Breast epithelium (tissue), 3 donors: Measurements from ENCODE around the gene TEX2.

ENCODE experiments used
- CTCF ChIP-seq, 3 donors: fragments of 450-650 bp; IDR thresholded peaks; one replicate each; pipeline ENCODE4 v1.5.1; 2016 to 2017; ENCODE audit warnings: antibody characterized with exemption in 3 of 3, mild to moderate bottlenecking in 3 of 3, moderate library complexity in 3 of 3
- POLR2A ChIP-seq: fragments of 450-650 bp; IDR thresholded peaks from one replicate; pipeline ENCODE4 v1.6.1; 2016; ENCODE audit warnings: antibody characterized with exemption, mild to moderate bottlenecking, moderate library complexity
- POLR2AphosphoS5 ChIP-seq, 3 donors: sonication (generic); formaldehyde crosslinking; IDR thresholded peaks; one replicate each; pipeline ENCODE4 v1.6.1; 2017; ENCODE audit warnings: antibody characterized with exemption in 3 of 3

GRCh38 chr17:64154717-64155116, 108.3 kb downstream of the TEX2 start:
- TF ChIP-seq CTCF (IDR thresholded peaks at IDR 0.05) (no peak), POLR2A (no peak), POLR2AphosphoS5 (IDR thresholded peaks at IDR 0.05) (no peak)
